ENCODE results near the gene SHB.
"Not testable (repeated sequence)": the region's sequence is repeated elsewhere in the genome, so short reads cannot be mapped to it uniquely, and the experiment has no call there.

DNA sequence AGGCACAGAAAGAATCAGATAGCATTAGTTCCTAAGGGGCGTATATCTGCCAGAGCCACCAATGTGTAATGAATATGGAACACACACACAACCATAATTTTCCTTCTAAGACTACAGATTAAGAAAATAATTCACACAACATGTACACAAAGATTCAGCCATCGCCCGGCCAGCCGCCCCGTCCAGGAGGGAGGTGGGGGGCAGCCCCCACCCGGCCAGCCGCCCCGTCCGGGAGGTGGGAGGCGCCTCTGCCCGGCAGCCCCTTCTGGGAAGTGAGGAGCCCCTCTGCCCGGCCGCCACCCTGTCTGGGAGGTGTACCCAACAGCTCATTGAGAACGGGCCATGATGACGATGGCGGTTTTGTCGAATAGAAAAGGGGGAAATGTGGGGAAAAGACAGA, 178.0 kb downstream of the SHB start:
- TF ChIP-seq, protein P1, sequence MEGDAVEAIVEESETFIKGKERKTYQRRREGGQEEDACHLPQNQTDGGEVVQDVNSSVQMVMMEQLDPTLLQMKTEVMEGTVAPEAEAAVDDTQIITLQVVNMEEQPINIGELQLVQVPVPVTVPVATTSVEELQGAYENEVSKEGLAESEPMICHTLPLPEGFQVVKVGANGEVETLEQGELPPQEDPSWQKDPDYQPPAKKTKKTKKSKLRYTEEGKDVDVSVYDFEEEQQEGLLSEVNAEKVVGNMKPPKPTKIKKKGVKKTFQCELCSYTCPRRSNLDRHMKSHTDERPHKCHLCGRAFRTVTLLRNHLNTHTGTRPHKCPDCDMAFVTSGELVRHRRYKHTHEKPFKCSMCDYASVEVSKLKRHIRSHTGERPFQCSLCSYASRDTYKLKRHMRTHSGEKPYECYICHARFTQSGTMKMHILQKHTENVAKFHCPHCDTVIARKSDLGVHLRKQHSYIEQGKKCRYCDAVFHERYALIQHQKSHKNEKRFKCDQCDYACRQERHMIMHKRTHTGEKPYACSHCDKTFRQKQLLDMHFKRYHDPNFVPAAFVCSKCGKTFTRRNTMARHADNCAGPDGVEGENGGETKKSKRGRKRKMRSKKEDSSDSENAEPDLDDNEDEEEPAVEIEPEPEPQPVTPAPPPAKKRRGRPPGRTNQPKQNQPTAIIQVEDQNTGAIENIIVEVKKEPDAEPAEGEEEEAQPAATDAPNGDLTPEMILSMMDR (IDR thresholded peaks at IDR 0.05), result not testable (repeated sequence)
- TF ChIP-seq POLR2A (IDR thresholded peaks at IDR 0.05), result not testable (repeated sequence)

Measured in thyroid gland (tissue), 4 donors.